A549 (cell line): ENCODE results near the gene TRAPPC2. TPM values are rescaled to one million over a fixed set of nuclear protein-coding genes. Genes with fewer than 3 reads are reported as not detected.

Experiments
- ATAC-seq, 2 experiments: fragments of 200-7000 bp in 1 of 2; fragments of >200 bp in 1 of 2; cut with Nextera tagmentation in 1 of 2; cut with Tn5 transposase in 1 of 2; 3 replicates each; pipeline versions ENCODE4 v1.8.0 to v1.9.1; 2018 to 2020; ENCODE audit warnings: mild to moderate bottlenecking in 1 of 2, moderate library complexity in 1 of 2
- CTCF ChIA-PET: fragments of 300-600 bp; sonication (Branson Sonifier 250); formaldehyde crosslinking; extraction: SDS; loops from one replicate; lab custom pipeline; 2021; ENCODE audit warnings: antibody characterized with exemption, inconsistent platforms; lab: Yijun Ruan, JAX
- POLR2A ChIA-PET: fragments of 350-600 bp; formaldehyde crosslinking; extraction: SDS; loops from one replicate; lab custom pipeline; 2021; ENCODE audit warnings: antibody characterized with exemption, inconsistent platforms; lab: Yijun Ruan, JAX
- DNase-seq, 2 experiments: peaks; one replicate each; pipeline versions ENCODE4 v3.0.0 to v3.0.0-alpha.2; 2011 to 2016; ENCODE audit warnings: low read depth in 1 of 2, low spot score in 1 of 2
- FAIRE-seq: peaks from 2 replicates; lab custom pipeline; 2011; peaks lifted over from hg19 to GRCh38; lab: Jason Lieb, UNC
- H3K27ac ChIP-seq, 2 experiments: fragments of >200 bp; sonication (Bioruptor Twin); formaldehyde crosslinking; 3 replicates each; pipeline ENCODE4 v1.5.1; 2016 to 2017
- H3K4me1 ChIP-seq: fragments of >200 bp; sonication (Bioruptor Twin); formaldehyde crosslinking; 3 replicates; pipeline ENCODE4 v1.6.1; 2016
- H3K4me2 ChIP-seq: fragments of >200 bp; sonication (Bioruptor Twin); formaldehyde crosslinking; 3 replicates; pipeline ENCODE4 v1.6.1; 2016
- H3K4me3 ChIP-seq: fragments of >200 bp; sonication (Bioruptor Twin); formaldehyde crosslinking; 3 replicates; pipeline ENCODE4 v1.5.1; 2016
- H3K9me3 ChIP-seq: fragments of >200 bp; sonication (Bioruptor Twin); formaldehyde crosslinking; 3 replicates; pipeline ENCODE4 v1.6.1; 2016
- ATOH8 ChIP-seq: fragments of 250-450 bp; sonication (Bioruptor Pico); IDR thresholded peaks from 2 replicates; pipeline ENCODE4 v1.5.0; 2020; ENCODE audit warnings: low read depth, mild to moderate bottlenecking, moderate library complexity
- BHLHE40 ChIP-seq: IDR thresholded peaks from 2 replicates; pipeline ENCODE4 v1.6.1; 2012; ENCODE audit warnings: low read depth, low read length, inconsistent platforms
- CBX8 ChIP-seq: fragments of 200-600 bp; sonication (generic); IDR thresholded peaks from 2 replicates; pipeline ENCODE4 v1.6.1; 2016
- CEBPB ChIP-seq, 2 experiments: fragments of >200 bp in 1 of 2; sonication (Bioruptor Twin) in 1 of 2; formaldehyde crosslinking in 1 of 2; IDR thresholded peaks; 2 replicates each; pipeline ENCODE4 v1.6.1; 2012 to 2016
- CHD2 ChIP-seq: fragments of 150-350 bp; IDR thresholded peaks from 2 replicates; pipeline ENCODE4 v1.6.1; 2014; ENCODE audit warnings: low read length; ENCODE audit not compliant: partially characterized antibody
- CTCF ChIP-seq: fragments of >200 bp; sonication (Bioruptor Twin); formaldehyde crosslinking; IDR thresholded peaks from 3 replicates; pipeline ENCODE4 v1.5.1; 2016
- E2F6 ChIP-seq: IDR thresholded peaks from 2 replicates; pipeline ENCODE4 v1.6.1; 2012; ENCODE audit warnings: low read depth, borderline replicate concordance
- EHMT2 ChIP-seq: fragments of 200-600 bp; sonication (generic); IDR thresholded peaks from 2 replicates; pipeline ENCODE4 v1.6.1; 2016; ENCODE audit warnings: antibody characterized with exemption, low read depth, mild to moderate bottlenecking, moderate library complexity
- ELK1 ChIP-seq: fragments of 150-350 bp; IDR thresholded peaks from 2 replicates; pipeline ENCODE4 v1.6.1; 2014; ENCODE audit warnings: low read depth, mild to moderate bottlenecking, low read length
- FOSB ChIP-seq: fragments of 250-450 bp; sonication (Bioruptor Pico); IDR thresholded peaks from 2 replicates; pipeline ENCODE4 v1.5.0; 2020; ENCODE audit warnings: mild to moderate bottlenecking, moderate library complexity
- FOSL2 ChIP-seq, 2 experiments: fragments of 450-650 bp in 1 of 2; fragments of >200 bp in 1 of 2; sonication (Bioruptor Twin) in 1 of 2; formaldehyde crosslinking; IDR thresholded peaks; 2 replicates each; pipeline versions ENCODE4 v1.5.0 to v1.6.1; 2016 to 2020; ENCODE audit warnings: mild to moderate bottlenecking in 1 of 2, moderate library complexity in 1 of 2
- GATA3 ChIP-seq: IDR thresholded peaks from 2 replicates; pipeline ENCODE4 v1.6.1; 2012; ENCODE audit warnings: borderline replicate concordance
- HDAC2 ChIP-seq: fragments of 200-600 bp; sonication (generic); IDR thresholded peaks from 2 replicates; pipeline ENCODE4 v1.6.1; 2016
- HOXA7 ChIP-seq: fragments of 250-450 bp; sonication (Bioruptor Pico); IDR thresholded peaks from 2 replicates; pipeline ENCODE4 v1.5.0; 2020; ENCODE audit warnings: mild to moderate bottlenecking, moderate library complexity
- JUN ChIP-seq, 2 experiments: fragments of >200 bp; sonication (Bioruptor Twin); formaldehyde crosslinking; IDR thresholded peaks; 2 replicates in 1 of 2; 3 replicates in 1 of 2; pipeline ENCODE4 v1.6.1; 2016 to 2017
- MAFK ChIP-seq: fragments of 450-650 bp; IDR thresholded peaks from 2 replicates; pipeline ENCODE4 v1.6.1; 2014; ENCODE audit not compliant: partially characterized antibody
- MYC ChIP-seq: IDR thresholded peaks from 2 replicates; pipeline ENCODE4 v1.6.1; 2012; ENCODE audit warnings: mild to moderate bottlenecking, inconsistent platforms, low read length, improper control_type of control experiment, borderline replicate concordance
- NPAS2 ChIP-seq: fragments of 250-450 bp; sonication (Bioruptor Pico); IDR thresholded peaks from 2 replicates; pipeline ENCODE4 v1.8.0; 2022; ENCODE audit warnings: mild to moderate bottlenecking, moderate library complexity, borderline replicate concordance
- POLR2A ChIP-seq: IDR thresholded peaks from 2 replicates; pipeline ENCODE4 v1.6.1; 2012; ENCODE audit warnings: mild to moderate bottlenecking, low read length
- RAD21 ChIP-seq, 2 experiments: fragments of >200 bp in 1 of 2; sonication (Bioruptor Twin) in 1 of 2; formaldehyde crosslinking in 1 of 2; IDR thresholded peaks in 1 of 2; conservative IDR thresholded peaks in 1 of 2; 2 replicates in 1 of 2; 3 replicates in 1 of 2; pipeline ENCODE4 v1.6.1; 2012 to 2018; ENCODE audit warnings: inconsistent platforms in 1 of 2
- RARB ChIP-seq: fragments of 250-450 bp; sonication (Bioruptor Pico); IDR thresholded peaks from 2 replicates; pipeline ENCODE4 v1.8.0; 2021; ENCODE audit warnings: mild to moderate bottlenecking, moderate library complexity
- RCOR1 ChIP-seq: fragments of 150-350 bp; IDR thresholded peaks from 2 replicates; pipeline ENCODE4 v1.6.1; 2014; ENCODE audit warnings: antibody characterized with exemption, low read length, low read depth
- REST ChIP-seq: fragments of 200-600 bp; sonication (generic); IDR thresholded peaks from 2 replicates; pipeline ENCODE4 v1.6.1; 2016; ENCODE audit warnings: antibody characterized with exemption, mild to moderate bottlenecking, moderate library complexity
- RFX5 ChIP-seq: fragments of 450-650 bp; IDR thresholded peaks from 2 replicates; pipeline ENCODE4 v1.7.1; 2014; ENCODE audit warnings: antibody characterized with exemption, mild to moderate bottlenecking, moderate library complexity
- SMC3 ChIP-seq: fragments of >200 bp; sonication (Bioruptor Twin); formaldehyde crosslinking; IDR thresholded peaks from 3 replicates; pipeline ENCODE4 v1.6.1; 2018; ENCODE audit warnings: inconsistent platforms
- TFCP2L1 ChIP-seq: fragments of 250-450 bp; sonication (Bioruptor Pico); IDR thresholded peaks from 2 replicates; pipeline ENCODE4 v1.5.0; 2021; ENCODE audit warnings: mild to moderate bottlenecking
- TP53 ChIP-seq: fragments of 250-450 bp; sonication (Bioruptor Pico); IDR thresholded peaks from 2 replicates; pipeline ENCODE4 v1.5.0; 2021; ENCODE audit warnings: mild to moderate bottlenecking, moderate library complexity
- USF2 ChIP-seq: fragments of 450-650 bp; IDR thresholded peaks from 2 replicates; pipeline ENCODE4 v1.6.1; 2014; ENCODE audit warnings: antibody characterized with exemption
- ZNF302 ChIP-seq: fragments of 250-450 bp; sonication (Bioruptor Pico); IDR thresholded peaks from 2 replicates; pipeline ENCODE4 v1.9.0; 2021; ENCODE audit warnings: inconsistent platforms, mild to moderate bottlenecking, moderate library complexity
- WGBS: methylation state at CpG from one replicate; pipeline ENCODE4 v1.1.6; 2017; ENCODE audit errors: missing lambda C conversion rate; 5-methylcytosine and 5-hydroxymethylcytosine counted together
- polyA plus RNA-seq, 4 experiments: library from polyadenylated mRNA; depleted of rRNA in 3 of 4; stranded (reverse); fragments of >200 nt; fragmentation: RNase III in 1 of 4; extraction: RNeasy Plus Mini Kit Qiagen cat#74134 plus additional on column Dnase treatment in 1 of 4; gene quantifications; 2 replicates in 3 of 4; 3 replicates in 1 of 4; pipeline ENCODE4 v1.2.3, GENCODE V29; 2011 to 2017

TRAPPC2 gene
- polyA plus RNA-seq, 2 of the 4 experiments (the other 2 are of a cell fraction) = 11.6 TPM

- ChIA-PET POLR2A (no interaction called here), CTCF (interaction anchor here (1.2 to 1.6 kb wide), 2 partner anchors 236 to 287 kb away, joined by 3 to 4 read pairs; partner anchors contain the start of gene GEMIN8)
- no peak overlapping the region for H3K4me3 ChIP-seq
- DNase-seq = no peak
- H3K4me2 ChIP-seq = no peak overlapping the region
- no peaks in the 10 kb centered on the region for H3K9me3 ChIP-seq
- no peaks in the 10 kb centered on the region for H3K4me1 ChIP-seq
- no peak for TF ChIP-seq HDAC2
- no peak for TF ChIP-seq JUN (IDR thresholded peaks at IDR 0.05)
- no peak for TF ChIP-seq GATA3
- no peak for TF ChIP-seq EHMT2
- no peak for TF ChIP-seq CEBPB (IDR thresholded peaks at IDR 0.05)
- no peak for TF ChIP-seq FOSB (CRISPR knock-in tag)
- no peak for TF ChIP-seq CHD2
- TF ChIP-seq RFX5 = no peak
- no peak for TF ChIP-seq ZNF302 (CRISPR knock-in tag)
- TF ChIP-seq SMC3 = no peak
- no peak for TF ChIP-seq RCOR1
- TF ChIP-seq USF2 = no peak
- TF ChIP-seq TFCP2L1 = no peak
- no peak for TF ChIP-seq MAFK
- no peak for TF ChIP-seq HOXA7 (CRISPR knock-in tag)
- WGBS = 93% methylated on average over 13 of the region's 13 CpGs
- FAIRE-seq = no peak
- no peak for ATAC-seq
- no peak overlapping the region for H3K27ac ChIP-seq
These were observed 8.2 kb upstream of the TRAPPC2 start for GRCh38 chrX:13742397-13743176.

- no peaks in the 10 kb centered on the region for H3K9me3 ChIP-seq
- ATAC-seq (no peak), DNase-seq (no peak), FAIRE-seq (peak; percentile 80)
- 77% methylated on average over 6 of the region's 6 CpGs for WGBS
- H3K4me3 ChIP-seq = no peak overlapping the region
- ChIA-PET CTCF (interaction anchor here (0.7 to 1.6 kb wide), 2 partner anchors 98 to 235 kb away, joined by 3 read pairs; no protein-coding TSS in a partner anchor), POLR2A (no interaction called here)
- H3K27ac ChIP-seq = no peak overlapping the region
- no peaks in the 10 kb centered on the region for H3K4me1 ChIP-seq
- H3K4me2 ChIP-seq = no peak overlapping the region
- TF ChIP-seq REST (no peak), EHMT2 (no peak), CTCF (no peak), ELK1 (no peak), CBX8 (no peak), FOSL2 (IDR thresholded peaks at IDR 0.05) (no peak), FOSL2 (CRISPR knock-in tag; IDR thresholded peaks at IDR 0.05) (no peak), RAD21 (conservative IDR thresholded peaks at IDR 0.05 in 1 of 2, IDR thresholded peaks at IDR 0.05 in 1 of 2) (no peak), NPAS2 (CRISPR knock-in tag) (no peak), TP53 (CRISPR knock-in tag) (no peak), MYC (no peak), MAFK (no peak), BHLHE40 (no peak), ATOH8 (CRISPR knock-in tag) (no peak), POLR2A (no peak), RARB (CRISPR knock-in tag) (no peak), E2F6 (no peak)
These were observed 7.3 kb upstream of the TRAPPC2 start for GRCh38 chrX:13741695-13742094.
